A549 (cell line): Measurements from ENCODE around the gene TREX2.

Experiments
- HOXA7 ChIP-seq: fragments of 250-450 bp; sonication (Bioruptor Pico); IDR thresholded peaks from 2 replicates; pipeline ENCODE4 v1.5.0; 2020; ENCODE audit warnings: mild to moderate bottlenecking, moderate library complexity
- HOXB13 ChIP-seq: fragments of 250-450 bp; sonication (Bioruptor Pico); IDR thresholded peaks from 2 replicates; pipeline ENCODE4 v1.5.0; 2020; ENCODE audit warnings: low read depth, mild to moderate bottlenecking, moderate library complexity
- MAX ChIP-seq: IDR thresholded peaks from 2 replicates; pipeline ENCODE4 v1.6.1; 2012
- RNF2 ChIP-seq: fragments of 200-600 bp; sonication (generic); IDR thresholded peaks from 2 replicates; pipeline ENCODE4 v1.6.1; 2016; ENCODE audit warnings: low read depth, mild to moderate bottlenecking, antibody characterized with exemption, moderate library complexity, borderline replicate concordance
- USF2 ChIP-seq: fragments of 450-650 bp; IDR thresholded peaks from 2 replicates; pipeline ENCODE4 v1.6.1; 2014; ENCODE audit warnings: antibody characterized with exemption
- TF ChIP-seq, protein P1 (sequence below): fragments of >200 bp; sonication (Bioruptor Twin); formaldehyde crosslinking; IDR thresholded peaks from 3 replicates; pipeline ENCODE4 v1.5.1; 2016
- TF ChIP-seq, protein P2 (sequence below): fragments of 250-450 bp; sonication (Bioruptor Pico); IDR thresholded peaks from 2 replicates; pipeline ENCODE4 v1.5.0; 2021; ENCODE audit warnings: mild to moderate bottlenecking, moderate library complexity, borderline replicate concordance

DNA sequence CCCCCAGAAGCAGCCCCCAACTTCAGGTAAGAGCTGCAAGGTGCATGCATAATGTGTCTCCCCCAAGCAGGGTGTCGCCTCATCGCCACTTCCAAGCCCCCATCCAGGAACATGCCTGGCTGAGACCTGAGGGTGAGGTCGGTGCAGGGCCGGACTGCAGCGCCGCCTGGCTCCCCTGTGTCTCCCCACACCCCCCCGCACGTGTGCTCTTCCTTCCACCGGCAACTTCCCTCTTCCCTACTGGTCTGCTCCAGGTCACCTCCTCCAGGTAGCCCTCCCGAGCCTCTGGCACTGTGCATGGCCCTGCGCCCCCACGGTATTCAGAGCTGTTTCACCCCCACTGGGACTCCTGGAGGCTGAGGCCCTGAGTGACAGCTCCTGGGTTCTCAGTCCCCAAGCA lies 46.7 kb upstream of the TREX2 start:
- TF ChIP-seq HOXA7 (CRISPR knock-in tag), result no peak
- no peak for TF ChIP-seq USF2
- TF ChIP-seq MAX, result no peak
- no peak for TF ChIP-seq HOXB13
- no peak for TF ChIP-seq RNF2
- TF ChIP-seq, protein P1, sequence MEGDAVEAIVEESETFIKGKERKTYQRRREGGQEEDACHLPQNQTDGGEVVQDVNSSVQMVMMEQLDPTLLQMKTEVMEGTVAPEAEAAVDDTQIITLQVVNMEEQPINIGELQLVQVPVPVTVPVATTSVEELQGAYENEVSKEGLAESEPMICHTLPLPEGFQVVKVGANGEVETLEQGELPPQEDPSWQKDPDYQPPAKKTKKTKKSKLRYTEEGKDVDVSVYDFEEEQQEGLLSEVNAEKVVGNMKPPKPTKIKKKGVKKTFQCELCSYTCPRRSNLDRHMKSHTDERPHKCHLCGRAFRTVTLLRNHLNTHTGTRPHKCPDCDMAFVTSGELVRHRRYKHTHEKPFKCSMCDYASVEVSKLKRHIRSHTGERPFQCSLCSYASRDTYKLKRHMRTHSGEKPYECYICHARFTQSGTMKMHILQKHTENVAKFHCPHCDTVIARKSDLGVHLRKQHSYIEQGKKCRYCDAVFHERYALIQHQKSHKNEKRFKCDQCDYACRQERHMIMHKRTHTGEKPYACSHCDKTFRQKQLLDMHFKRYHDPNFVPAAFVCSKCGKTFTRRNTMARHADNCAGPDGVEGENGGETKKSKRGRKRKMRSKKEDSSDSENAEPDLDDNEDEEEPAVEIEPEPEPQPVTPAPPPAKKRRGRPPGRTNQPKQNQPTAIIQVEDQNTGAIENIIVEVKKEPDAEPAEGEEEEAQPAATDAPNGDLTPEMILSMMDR, result no peak
- TF ChIP-seq, protein P2, sequence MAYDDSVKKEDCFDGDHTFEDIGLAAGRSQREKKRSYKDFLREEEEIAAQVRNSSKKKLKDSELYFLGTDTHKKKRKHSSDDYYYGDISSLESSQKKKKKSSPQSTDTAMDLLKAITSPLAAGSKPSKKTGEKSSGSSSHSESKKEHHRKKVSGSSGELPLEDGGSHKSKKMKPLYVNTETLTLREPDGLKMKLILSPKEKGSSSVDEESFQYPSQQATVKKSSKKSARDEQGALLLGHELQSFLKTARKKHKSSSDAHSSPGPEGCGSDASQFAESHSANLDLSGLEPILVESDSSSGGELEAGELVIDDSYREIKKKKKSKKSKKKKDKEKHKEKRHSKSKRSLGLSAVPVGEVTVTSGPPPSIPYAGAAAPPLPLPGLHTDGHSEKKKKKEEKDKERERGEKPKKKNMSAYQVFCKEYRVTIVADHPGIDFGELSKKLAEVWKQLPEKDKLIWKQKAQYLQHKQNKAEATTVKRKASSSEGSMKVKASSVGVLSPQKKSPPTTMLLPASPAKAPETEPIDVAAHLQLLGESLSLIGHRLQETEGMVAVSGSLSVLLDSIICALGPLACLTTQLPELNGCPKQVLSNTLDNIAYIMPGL (CRISPR knock-in tag), result no peak
